Measurements from ENCODE around the gene HIRA.
A peak's percentile ranks its signal among the peaks of the same experiment; 100 is the strongest.
"Not testable (repeated sequence)": the region's sequence is repeated elsewhere in the genome, so short reads cannot be mapped to it uniquely, and the experiment has no call there.

HIRA gene

GRCh38 chr22:19442166-19442565, 10.6 kb upstream of the HIRA start:
- DNase-seq = no peak

- DNase-seq = no peak
Measured at GRCh38 chr22:19440411-19441195, 9.1 kb upstream of the HIRA start.

- no peak for DNase-seq
Measured at GRCh38 chr22:19438298-19438697, 6.8 kb upstream of the HIRA start.

- not testable (repeated sequence) for DNase-seq
Measured at GRCh38 chr22:19436444-19437161, 5.1 kb upstream of the HIRA start.

GRCh38 chr22:19434829-19435580, 3.5 kb upstream of the HIRA start:
- DNase-seq = no peak

- DNase-seq = no peak
Measured at GRCh38 chr22:19434401-19434800, 2.9 kb upstream of the HIRA start.

- DNase-seq = peak; percentile 90
Measured at GRCh38 chr22:19432133-19432851, 759 bp upstream of the HIRA start, which contains the start of gene MRPL40. Gene MRPL40, plus strand, starts transcription at chr22:19432545. Its CDS starts 10 bp downstream, at chr22:19432555.

GRCh38 chr22:19430890-19431541, 517 bp downstream of the HIRA start:
- DNase-seq = no peak

- peak in 1 of 2 experiments; percentile 33 for DNase-seq
Measured at GRCh38 chr22:19429950-19430889, 1.3 kb downstream of the HIRA start.

GRCh38 chr22:19424186-19424500, 7.4 kb downstream of the HIRA start:
- DNase-seq = no peak

- no peak for DNase-seq
Measured at GRCh38 chr22:19422440-19423301, 8.9 kb downstream of the HIRA start.

- DNase-seq = no peak
Measured at GRCh38 chr22:19420321-19420720, 11.2 kb downstream of the HIRA start.

- peak; percentile 15 to 21 for DNase-seq
Measured at GRCh38 chr22:19419464-19420178, 11.9 kb downstream of the HIRA start.

GRCh38 chr22:19419086-19419463, 12.5 kb downstream of the HIRA start:
- no peak for DNase-seq

GRCh38 chr22:19412923-19413322, 18.6 kb downstream of the HIRA start:
- no peak for DNase-seq

- no peak for DNase-seq
Measured at GRCh38 chr22:19412478-19412877, 19.1 kb downstream of the HIRA start.

GRCh38 chr22:19411690-19412045, 19.9 kb downstream of the HIRA start:
- no peak for DNase-seq

- no peak for DNase-seq
Measured at GRCh38 chr22:19410941-19411689, 20.4 kb downstream of the HIRA start.

Data from stimulated activated CD4-positive, alpha-beta T cell treated with anti-CD3 and anti-CD28 coated beads, Interleukin-4, amount 100 ng/mL, for 4 hours (primary cell).